ENCODE data around the gene PIMREG.

PIMREG gene

DNA sequence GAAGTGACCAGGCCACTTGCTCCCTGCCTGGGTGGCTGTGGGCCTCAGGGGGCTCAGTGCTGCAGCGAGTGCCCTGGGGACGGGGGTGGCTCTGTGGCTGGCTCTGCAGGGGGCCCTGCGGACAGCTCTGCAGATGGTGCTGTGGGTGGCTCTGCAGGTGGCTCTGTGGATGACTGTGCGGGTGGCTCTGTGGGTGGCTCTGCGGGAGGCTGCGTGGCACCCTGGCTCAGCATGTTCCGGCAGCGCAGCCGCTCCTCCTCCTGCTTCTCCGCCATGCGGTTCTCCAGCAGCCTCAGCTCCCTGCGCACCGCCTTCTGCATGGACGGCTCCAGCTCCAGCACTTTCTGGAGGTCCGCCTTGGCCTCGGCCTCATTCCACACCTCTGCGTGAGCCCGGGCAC, 18.8 kb upstream of the PIMREG start:
- TF ChIP-seq, protein P1, sequence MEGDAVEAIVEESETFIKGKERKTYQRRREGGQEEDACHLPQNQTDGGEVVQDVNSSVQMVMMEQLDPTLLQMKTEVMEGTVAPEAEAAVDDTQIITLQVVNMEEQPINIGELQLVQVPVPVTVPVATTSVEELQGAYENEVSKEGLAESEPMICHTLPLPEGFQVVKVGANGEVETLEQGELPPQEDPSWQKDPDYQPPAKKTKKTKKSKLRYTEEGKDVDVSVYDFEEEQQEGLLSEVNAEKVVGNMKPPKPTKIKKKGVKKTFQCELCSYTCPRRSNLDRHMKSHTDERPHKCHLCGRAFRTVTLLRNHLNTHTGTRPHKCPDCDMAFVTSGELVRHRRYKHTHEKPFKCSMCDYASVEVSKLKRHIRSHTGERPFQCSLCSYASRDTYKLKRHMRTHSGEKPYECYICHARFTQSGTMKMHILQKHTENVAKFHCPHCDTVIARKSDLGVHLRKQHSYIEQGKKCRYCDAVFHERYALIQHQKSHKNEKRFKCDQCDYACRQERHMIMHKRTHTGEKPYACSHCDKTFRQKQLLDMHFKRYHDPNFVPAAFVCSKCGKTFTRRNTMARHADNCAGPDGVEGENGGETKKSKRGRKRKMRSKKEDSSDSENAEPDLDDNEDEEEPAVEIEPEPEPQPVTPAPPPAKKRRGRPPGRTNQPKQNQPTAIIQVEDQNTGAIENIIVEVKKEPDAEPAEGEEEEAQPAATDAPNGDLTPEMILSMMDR (IDR thresholded peaks at IDR 0.05; ENCODE audit: low read depth, low read length), result no peak
- TF ChIP-seq, protein P2, sequence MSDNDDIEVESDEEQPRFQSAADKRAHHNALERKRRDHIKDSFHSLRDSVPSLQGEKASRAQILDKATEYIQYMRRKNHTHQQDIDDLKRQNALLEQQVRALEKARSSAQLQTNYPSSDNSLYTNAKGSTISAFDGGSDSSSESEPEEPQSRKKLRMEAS (IDR thresholded peaks at IDR 0.05; ENCODE audit: low read depth, low read length), result no peak
- TF ChIP-seq POLR2A (IDR thresholded peaks at IDR 0.05; ENCODE audit: extremely low read depth, insufficient read length), result no peak
- no peak for TF ChIP-seq MYC (IDR thresholded peaks at IDR 0.05; ENCODE audit: low read depth, low read length)
- no peak overlapping the region for H3K4me3 ChIP-seq (ENCODE audit: low read depth, low read length)
- peak; percentile 34 for DNase-seq (ENCODE audit: low read depth)

DNA sequence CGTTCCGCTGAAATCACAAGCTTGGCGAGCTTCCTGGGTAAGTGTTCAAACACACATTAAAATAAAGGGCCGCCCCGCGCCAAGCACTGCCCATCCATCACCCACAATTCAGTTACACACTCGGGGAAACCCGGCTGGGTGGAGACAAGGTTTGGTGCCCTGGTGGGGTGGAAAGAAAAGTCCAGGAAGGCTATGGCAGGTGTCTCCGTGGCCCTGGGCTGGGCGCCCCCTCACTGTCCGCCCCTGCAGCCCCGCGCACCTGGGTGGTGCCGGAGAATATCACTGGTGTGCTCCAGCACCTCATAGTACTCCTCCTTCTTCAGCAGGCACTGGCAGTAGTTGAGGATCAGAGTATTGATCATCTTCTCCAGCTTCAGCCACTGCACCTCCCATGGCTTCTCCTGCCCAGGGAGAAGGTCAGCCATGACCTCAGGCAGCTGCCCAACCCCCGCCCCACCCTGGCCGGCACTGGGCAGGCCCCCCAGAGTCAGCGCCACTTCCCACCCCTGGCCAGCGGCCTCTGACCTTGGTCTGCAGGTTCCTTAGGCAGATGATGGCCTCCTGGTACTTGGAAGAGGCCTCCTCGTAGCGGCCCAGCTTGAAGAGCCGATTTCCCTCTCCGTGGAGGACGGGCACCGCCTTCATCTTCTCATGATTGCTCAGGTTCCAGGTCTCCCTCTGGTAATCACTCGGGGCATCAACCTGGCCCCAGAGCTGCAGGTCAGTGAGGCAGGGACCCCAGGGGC, 17.7 kb upstream of the PIMREG start:
- TF ChIP-seq MYC (IDR thresholded peaks at IDR 0.05; ENCODE audit: low read depth, low read length) (no peak), POLR2A (IDR thresholded peaks at IDR 0.05; ENCODE audit: extremely low read depth, insufficient read length) (no peak)
- TF ChIP-seq, protein P1 (IDR thresholded peaks at IDR 0.05; ENCODE audit: low read depth, low read length), result no peak
- TF ChIP-seq, protein P2 (IDR thresholded peaks at IDR 0.05; ENCODE audit: low read depth, low read length), result no peak
- no peak for DNase-seq (ENCODE audit: low read depth)
- no peak overlapping the region for H3K4me3 ChIP-seq (ENCODE audit: low read depth, low read length)

DNA sequence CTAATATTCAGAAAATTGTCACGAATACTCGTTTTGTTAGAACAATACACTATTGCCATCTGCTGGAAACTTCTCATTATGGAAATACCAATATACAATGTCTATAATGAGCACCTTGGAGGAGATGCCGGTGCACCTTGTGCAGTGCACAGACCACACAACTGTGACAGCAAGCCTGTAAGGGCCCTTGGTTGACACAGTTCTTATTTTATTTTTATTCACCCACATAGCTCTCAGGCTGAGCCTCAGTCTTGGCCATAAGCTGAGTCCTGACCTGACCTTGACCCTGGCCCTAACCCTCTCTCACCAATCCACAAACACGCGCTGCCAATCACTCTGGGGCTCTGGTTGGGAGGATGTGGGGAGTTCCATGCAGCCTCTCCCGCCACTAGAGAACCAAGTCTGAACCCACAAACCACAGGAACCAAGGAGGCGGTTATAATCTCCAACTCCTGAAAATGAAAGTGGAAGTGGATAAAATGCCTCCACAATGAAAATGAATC, 16.9 kb upstream of the PIMREG start:
- TF ChIP-seq MYC (IDR thresholded peaks at IDR 0.05; ENCODE audit: low read depth, low read length) (no peak), POLR2A (IDR thresholded peaks at IDR 0.05; ENCODE audit: extremely low read depth, insufficient read length) (no peak)
- TF ChIP-seq, protein P2 (IDR thresholded peaks at IDR 0.05; ENCODE audit: low read depth, low read length), result no peak
- TF ChIP-seq, protein P1 (IDR thresholded peaks at IDR 0.05; ENCODE audit: low read depth, low read length), result no peak
- H3K4me3 ChIP-seq (ENCODE audit: low read depth, low read length), result no peak overlapping the region
- DNase-seq (ENCODE audit: low read depth), result peak; percentile 86

DNA sequence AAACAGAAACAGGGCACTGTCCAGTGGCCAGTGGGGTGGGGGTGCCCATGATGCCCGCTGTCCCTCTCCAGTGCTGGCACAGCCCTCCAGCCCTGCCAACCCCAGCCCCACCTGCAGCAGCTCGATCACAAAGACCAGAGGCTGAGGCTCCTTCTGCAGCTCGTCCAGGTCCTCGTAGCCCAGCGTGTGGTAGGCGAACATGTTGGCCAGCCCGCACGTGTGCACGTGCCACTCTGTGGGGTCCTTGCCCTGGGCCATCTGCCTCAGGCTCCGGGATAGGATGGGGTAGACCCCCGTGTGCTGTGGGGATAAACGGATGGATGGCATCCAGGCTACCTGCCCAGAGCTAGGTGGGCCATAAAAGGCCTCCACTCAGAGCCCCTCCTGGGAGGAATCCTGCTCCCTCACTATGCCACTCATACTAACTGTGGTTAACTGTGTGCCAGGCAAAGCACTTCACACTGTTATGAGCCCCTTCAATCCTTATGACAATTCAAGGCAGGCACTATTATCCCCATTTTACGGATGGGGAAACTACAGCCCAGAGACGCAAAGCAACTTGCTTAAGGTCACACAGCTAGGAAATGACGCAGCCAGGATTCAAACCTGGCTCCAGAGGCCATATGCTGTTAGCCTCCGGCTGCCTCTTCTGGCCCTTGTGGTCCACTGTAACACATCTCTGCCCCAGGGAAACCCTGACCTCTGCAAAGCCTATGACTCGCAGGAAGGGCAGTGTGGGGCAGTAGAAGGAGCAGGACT, 15.9 kb upstream of the PIMREG start:
- DNase-seq (ENCODE audit: low read depth), result no peak
- H3K4me3 ChIP-seq (ENCODE audit: low read depth, low read length), result no peak overlapping the region
- TF ChIP-seq POLR2A (IDR thresholded peaks at IDR 0.05; ENCODE audit: extremely low read depth, insufficient read length), result no peak
- TF ChIP-seq, protein P2 (IDR thresholded peaks at IDR 0.05; ENCODE audit: low read depth, low read length), result no peak
- TF ChIP-seq, protein P1 (IDR thresholded peaks at IDR 0.05; ENCODE audit: low read depth, low read length), result no peak
- TF ChIP-seq MYC (IDR thresholded peaks at IDR 0.05; ENCODE audit: low read depth, low read length), result no peak

DNA sequence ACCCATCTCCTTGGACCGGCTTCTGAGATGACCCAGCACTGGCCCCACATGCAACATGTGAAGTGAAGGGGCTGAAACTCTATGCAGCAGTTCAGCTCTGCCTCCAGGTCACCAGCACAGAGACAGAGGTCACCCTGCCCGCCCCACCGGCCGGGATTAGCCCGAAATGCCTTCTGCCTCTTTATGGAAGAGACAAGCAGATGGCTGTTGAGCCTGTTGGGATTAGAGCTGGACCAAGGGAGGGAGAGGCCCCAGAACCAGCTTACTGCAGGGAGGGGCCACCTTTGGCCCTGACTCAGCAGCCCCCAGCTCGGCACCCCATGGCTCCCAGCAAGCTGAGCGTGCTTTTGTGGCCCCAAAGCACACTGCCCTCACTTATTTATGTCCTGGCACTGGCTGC, 15.0 kb upstream of the PIMREG start:
- H3K4me3 ChIP-seq (ENCODE audit: low read depth, low read length), result no peak overlapping the region
- DNase-seq (ENCODE audit: low read depth), result no peak
- TF ChIP-seq MYC (IDR thresholded peaks at IDR 0.05; ENCODE audit: low read depth, low read length) (no peak), POLR2A (IDR thresholded peaks at IDR 0.05; ENCODE audit: extremely low read depth, insufficient read length) (no peak)
- TF ChIP-seq, protein P1 (IDR thresholded peaks at IDR 0.05; ENCODE audit: low read depth, low read length), result no peak
- TF ChIP-seq, protein P2 (IDR thresholded peaks at IDR 0.05; ENCODE audit: low read depth, low read length), result no peak

Data from NB4 (cell line).